Suprapubic skin (tissue), 3 donors: Measurements from ENCODE around the gene WHRN.

Experiments used
- POLR2A ChIP-seq, 2 donors: fragments of 450-650 bp; IDR thresholded peaks; one replicate each; pipeline ENCODE4 v1.6.1; 2017; ENCODE audit warnings: antibody characterized with exemption in 2 of 2, mild to moderate bottlenecking in 2 of 2, moderate library complexity in 2 of 2
- TF ChIP-seq, protein P1 (sequence below), 2 donors: fragments of 200-600 bp in 1 of 2; fragments of 450-650 bp in 1 of 2; sonication (generic) in 1 of 2; IDR thresholded peaks; one replicate each; pipeline ENCODE4 v1.5.1; 2016 to 2019; ENCODE audit warnings: antibody characterized with exemption in 2 of 2, mild to moderate bottlenecking in 1 of 2, moderate library complexity in 1 of 2

DNA sequence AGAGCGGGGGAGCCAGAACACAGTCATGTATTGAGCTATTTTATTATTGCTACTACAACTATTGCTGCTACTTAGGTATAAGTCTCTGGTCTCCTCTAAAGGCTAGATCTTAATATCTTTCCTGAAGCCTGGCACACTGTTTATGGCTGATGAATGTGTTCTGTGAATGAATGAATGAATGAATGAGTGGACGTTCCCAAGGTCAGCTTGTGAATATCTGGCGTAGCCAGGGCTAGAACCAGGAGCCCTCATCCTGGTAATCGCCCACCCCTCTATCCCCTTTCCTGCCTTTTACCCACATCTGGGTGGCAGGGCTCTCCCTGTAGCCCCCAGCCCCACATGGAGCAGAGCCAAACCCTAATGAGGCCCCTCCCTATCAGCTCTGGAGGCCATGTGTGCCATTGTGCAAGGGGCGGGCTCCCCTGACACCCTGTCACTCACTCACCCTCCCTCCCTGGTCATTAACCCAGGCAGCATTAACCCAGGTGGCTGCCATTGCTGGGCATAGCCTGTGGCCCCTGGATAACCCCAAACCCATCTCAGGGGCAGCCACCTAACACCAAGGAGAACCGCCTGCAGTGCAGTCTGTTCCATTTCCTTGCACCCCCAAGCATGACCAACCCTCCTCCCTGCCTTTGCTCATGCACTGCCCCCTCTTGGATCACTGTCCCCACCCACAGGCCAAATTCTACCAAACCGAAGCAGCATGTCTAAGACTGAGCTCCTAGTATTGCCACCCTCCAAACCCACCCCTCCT lies 115.5 kb downstream of the WHRN start:
- TF ChIP-seq, protein P1, sequence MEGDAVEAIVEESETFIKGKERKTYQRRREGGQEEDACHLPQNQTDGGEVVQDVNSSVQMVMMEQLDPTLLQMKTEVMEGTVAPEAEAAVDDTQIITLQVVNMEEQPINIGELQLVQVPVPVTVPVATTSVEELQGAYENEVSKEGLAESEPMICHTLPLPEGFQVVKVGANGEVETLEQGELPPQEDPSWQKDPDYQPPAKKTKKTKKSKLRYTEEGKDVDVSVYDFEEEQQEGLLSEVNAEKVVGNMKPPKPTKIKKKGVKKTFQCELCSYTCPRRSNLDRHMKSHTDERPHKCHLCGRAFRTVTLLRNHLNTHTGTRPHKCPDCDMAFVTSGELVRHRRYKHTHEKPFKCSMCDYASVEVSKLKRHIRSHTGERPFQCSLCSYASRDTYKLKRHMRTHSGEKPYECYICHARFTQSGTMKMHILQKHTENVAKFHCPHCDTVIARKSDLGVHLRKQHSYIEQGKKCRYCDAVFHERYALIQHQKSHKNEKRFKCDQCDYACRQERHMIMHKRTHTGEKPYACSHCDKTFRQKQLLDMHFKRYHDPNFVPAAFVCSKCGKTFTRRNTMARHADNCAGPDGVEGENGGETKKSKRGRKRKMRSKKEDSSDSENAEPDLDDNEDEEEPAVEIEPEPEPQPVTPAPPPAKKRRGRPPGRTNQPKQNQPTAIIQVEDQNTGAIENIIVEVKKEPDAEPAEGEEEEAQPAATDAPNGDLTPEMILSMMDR (IDR thresholded peaks at IDR 0.05): no peak
- TF ChIP-seq POLR2A (IDR thresholded peaks at IDR 0.05): no peak
